PFSK-1 (cell line): ENCODE results near the gene BLID.

ENCODE experiments used
- FOXP2 ChIP-seq: optimal IDR thresholded peaks from 2 replicates; pipeline ENCODE3; 2011; ENCODE audit warnings: borderline replicate concordance, control low read depth, inconsistent platforms; ENCODE audit not compliant: insufficient read depth; ENCODE audit errors: extremely low read length, extremely low read depth
- POLR2AphosphoS5 ChIP-seq: IDR thresholded peaks from 2 replicates; pipeline ENCODE4 v1.6.1; 2012; ENCODE audit warnings: low read depth, mild to moderate bottlenecking, control low read depth, low read length, moderate library complexity
- SIN3A ChIP-seq: IDR thresholded peaks from 2 replicates; pipeline ENCODE4 v1.6.1; 2012; ENCODE audit warnings: mild to moderate bottlenecking, low read length, moderate library complexity, borderline replicate concordance; ENCODE audit not compliant: insufficient read depth
- TAF1 ChIP-seq: IDR thresholded peaks from 2 replicates; pipeline ENCODE4 v1.6.1; 2012; ENCODE audit warnings: low read length, control low read depth, borderline replicate concordance; ENCODE audit not compliant: insufficient read depth
- TF ChIP-seq, protein P1 (sequence below), 2 experiments: IDR thresholded peaks; 2 replicates each; pipeline versions ENCODE4 v1.6.1 to v1.8.0; 2011 to 2012; ENCODE audit warnings: low read depth in 2 of 2, low read length in 2 of 2, control low read depth in 1 of 2, inconsistent platforms in 1 of 2, mild to moderate bottlenecking in 1 of 2, moderate library complexity in 1 of 2; ENCODE audit not compliant: insufficient read depth in 1 of 2

The BLID gene

DNA sequence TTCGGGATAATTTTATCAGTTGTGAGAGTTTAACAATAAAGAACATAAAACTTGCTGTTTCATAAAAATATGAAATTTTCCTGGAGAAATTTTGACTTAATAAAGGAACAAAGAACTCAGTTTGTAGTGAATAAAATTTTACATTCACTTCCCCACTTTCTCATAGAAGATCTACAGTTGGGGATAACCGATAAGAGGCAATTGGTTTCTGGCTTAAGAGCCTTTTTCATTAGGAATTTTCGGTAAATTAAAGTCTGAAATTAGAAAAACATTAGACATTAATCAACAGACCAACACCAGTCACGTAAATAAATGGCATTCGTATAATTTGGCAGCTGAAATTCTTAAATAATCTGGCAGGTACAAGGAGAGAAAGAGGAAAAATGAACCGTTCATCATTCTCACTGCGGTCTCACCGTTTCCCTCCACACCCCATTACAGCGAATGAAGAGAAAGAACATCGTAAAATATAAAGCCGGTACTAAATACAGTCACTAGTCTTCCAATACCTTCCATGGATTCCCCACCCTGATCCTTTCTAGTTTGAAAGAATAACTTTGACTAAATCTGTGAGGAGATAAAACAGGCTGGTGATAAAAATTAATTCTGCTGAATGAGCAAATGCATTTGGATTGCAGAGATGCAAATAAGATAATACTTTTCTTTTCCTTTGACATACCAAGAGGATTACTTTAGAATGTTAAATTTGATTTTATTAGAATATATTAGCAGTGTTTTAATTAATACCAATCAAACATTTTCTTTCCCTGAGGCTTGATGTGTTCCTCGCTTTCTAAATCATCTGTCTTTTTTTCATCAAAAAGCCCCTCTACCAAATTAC lies 19.5 kb downstream of the BLID start:
- no peak for TF ChIP-seq POLR2AphosphoS5
- TF ChIP-seq, protein P1, sequence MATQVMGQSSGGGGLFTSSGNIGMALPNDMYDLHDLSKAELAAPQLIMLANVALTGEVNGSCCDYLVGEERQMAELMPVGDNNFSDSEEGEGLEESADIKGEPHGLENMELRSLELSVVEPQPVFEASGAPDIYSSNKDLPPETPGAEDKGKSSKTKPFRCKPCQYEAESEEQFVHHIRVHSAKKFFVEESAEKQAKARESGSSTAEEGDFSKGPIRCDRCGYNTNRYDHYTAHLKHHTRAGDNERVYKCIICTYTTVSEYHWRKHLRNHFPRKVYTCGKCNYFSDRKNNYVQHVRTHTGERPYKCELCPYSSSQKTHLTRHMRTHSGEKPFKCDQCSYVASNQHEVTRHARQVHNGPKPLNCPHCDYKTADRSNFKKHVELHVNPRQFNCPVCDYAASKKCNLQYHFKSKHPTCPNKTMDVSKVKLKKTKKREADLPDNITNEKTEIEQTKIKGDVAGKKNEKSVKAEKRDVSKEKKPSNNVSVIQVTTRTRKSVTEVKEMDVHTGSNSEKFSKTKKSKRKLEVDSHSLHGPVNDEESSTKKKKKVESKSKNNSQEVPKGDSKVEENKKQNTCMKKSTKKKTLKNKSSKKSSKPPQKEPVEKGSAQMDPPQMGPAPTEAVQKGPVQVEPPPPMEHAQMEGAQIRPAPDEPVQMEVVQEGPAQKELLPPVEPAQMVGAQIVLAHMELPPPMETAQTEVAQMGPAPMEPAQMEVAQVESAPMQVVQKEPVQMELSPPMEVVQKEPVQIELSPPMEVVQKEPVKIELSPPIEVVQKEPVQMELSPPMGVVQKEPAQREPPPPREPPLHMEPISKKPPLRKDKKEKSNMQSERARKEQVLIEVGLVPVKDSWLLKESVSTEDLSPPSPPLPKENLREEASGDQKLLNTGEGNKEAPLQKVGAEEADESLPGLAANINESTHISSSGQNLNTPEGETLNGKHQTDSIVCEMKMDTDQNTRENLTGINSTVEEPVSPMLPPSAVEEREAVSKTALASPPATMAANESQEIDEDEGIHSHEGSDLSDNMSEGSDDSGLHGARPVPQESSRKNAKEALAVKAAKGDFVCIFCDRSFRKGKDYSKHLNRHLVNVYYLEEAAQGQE (IDR thresholded peaks at IDR 0.05; ENCODE audit: insufficient read depth in 1 of 2, low read depth in 2 of 2, low read length in 2 of 2): no peak
- TF ChIP-seq SIN3A: no peak
- TF ChIP-seq FOXP2: no peak
- no peak for TF ChIP-seq TAF1

DNA sequence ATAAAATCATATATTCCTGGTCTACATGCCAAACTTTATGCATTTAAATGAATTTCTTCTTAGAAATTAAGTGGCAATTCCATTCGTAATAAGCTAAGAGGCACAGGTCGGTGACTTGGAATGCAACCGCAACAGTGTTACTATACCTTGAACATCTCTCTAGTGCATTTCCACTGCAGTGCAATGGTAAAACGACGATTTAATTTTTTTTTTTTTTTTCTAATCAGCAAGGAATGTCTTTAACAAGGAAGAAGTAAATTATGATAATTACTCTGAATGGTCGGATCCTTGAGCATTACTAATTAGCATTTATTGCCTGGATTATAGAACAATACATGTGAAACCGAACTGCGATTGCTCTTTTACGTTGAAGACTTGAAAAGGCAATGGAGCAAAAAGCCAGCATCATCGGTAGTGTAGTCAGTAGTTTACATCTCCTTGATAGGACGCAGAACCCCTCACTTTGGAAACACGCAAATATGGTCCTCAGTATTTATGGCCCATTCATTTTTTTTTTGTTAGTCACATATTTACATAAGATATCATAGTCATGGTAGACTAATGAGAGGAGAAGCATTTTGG lies 20.2 kb downstream of the BLID start:
- peak; percentile 44; the same call in 1 of the 2 replicates for TF ChIP-seq SIN3A
- TF ChIP-seq, protein P1 (IDR thresholded peaks at IDR 0.05; ENCODE audit: insufficient read depth in 1 of 2, low read depth in 2 of 2, low read length in 2 of 2): no peak
- TF ChIP-seq TAF1: no peak

DNA sequence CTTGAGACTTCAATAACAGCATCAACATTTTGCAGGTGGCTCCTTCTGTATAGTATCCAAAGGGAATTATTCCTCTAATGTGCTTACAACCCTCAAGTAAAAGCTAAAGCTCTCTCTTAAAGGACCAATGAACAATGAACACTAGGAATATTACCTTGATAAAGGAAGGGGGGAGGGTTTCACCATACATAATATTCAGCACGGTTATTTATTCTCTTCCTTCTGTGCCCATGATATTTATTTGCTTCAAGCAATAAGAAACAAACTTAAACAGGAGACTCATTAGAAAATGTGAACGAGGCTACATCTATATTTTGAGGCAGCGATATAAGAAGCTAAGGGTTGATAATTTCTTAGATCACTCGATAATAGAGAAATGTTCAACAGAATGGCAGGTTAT lies 21.2 kb downstream of the BLID start:
- TF ChIP-seq FOXP2 (no peak), TAF1 (no peak), POLR2AphosphoS5 (no peak), SIN3A (no peak)
- TF ChIP-seq, protein P1 (IDR thresholded peaks at IDR 0.05; ENCODE audit: insufficient read depth in 1 of 2, low read depth in 2 of 2, low read length in 2 of 2): no peak

DNA sequence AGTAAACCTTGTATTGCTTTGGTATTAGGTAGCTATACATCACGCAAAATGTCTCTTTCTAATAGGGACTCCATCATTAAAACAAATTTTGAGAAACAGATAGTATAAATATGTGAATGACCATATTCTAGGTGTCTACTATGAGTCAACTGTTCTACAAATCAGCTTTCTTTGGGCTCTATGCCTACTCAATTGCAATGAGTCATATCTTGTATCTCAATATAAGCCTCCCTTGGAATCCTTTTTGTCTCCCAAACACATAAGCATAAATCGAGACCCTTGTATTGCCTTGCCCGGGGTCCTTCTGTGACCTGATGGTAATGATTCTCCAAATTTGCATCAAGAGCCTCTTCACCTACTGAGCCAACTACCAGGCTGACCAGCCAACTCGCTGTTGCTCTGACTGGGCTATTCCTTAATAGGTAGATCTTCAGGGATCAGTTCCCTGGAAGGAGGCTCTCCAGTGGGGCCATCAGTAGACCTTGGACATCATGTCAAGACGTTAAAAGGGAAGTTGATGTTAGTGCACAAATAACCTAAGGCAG lies 22.2 kb downstream of the BLID start:
- TF ChIP-seq POLR2AphosphoS5 (no peak), TAF1 (no peak), FOXP2 (no peak), SIN3A (no peak)
- TF ChIP-seq, protein P1 (IDR thresholded peaks at IDR 0.05; ENCODE audit: insufficient read depth in 1 of 2, low read depth in 2 of 2, low read length in 2 of 2): no peak
